ENCODE data around the gene LRRC46.

LRRC46 gene

GRCh38 chr17:47831003-47831933, at the start of gene LRRC46, which contains the start of gene MRPL10:
Gene LRRC46 (plus strand): TSS chr17:47831670. CDS start chr17:47831990, 320 bp downstream.
Gene MRPL10 (minus strand): TSS chr17:47831541. CDS start chr17:47831511, 30 bp downstream.
- peak within 1 kb of the TSS; percentile 85 for H3K4me3 ChIP-seq (replicated peaks; ENCODE audit: low read depth, low read length)
- peak; percentile 49 for TF ChIP-seq CTCF (IDR thresholded peaks at IDR 0.05; ENCODE audit: low read depth, low read length, missing control alignments)
- peak; percentile 74 for DNase-seq (ENCODE audit: extremely low read depth, low read depth)

GRCh38 chr17:47785538-47786123, 45.8 kb upstream of the LRRC46 start:
- no peak overlapping the region for H3K4me3 ChIP-seq (replicated peaks; ENCODE audit: low read depth, low read length)
- no peak for TF ChIP-seq CTCF (IDR thresholded peaks at IDR 0.05; ENCODE audit: low read depth, low read length, missing control alignments)
- DNase-seq (ENCODE audit: extremely low read depth, low read depth): no peak

- DNase-seq (ENCODE audit: extremely low read depth, low read depth): no peak
- TF ChIP-seq CTCF (IDR thresholded peaks at IDR 0.05; ENCODE audit: low read depth, low read length, missing control alignments): peak; percentile 41
- H3K4me3 ChIP-seq (replicated peaks; ENCODE audit: low read depth, low read length): peak overlapping the region; percentile 15; the same call in 1 of the 2 replicates
Observed at GRCh38 chr17:47789611-47790561, 41.6 kb upstream of the LRRC46 start.

- DNase-seq (ENCODE audit: extremely low read depth, low read depth): no peak
- TF ChIP-seq CTCF (IDR thresholded peaks at IDR 0.05; ENCODE audit: low read depth, low read length, missing control alignments): no peak
- no peak overlapping the region for H3K4me3 ChIP-seq (replicated peaks; ENCODE audit: low read depth, low read length)
Observed at GRCh38 chr17:47791025-47791424, 40.4 kb upstream of the LRRC46 start.

- no peak for TF ChIP-seq CTCF (IDR thresholded peaks at IDR 0.05; ENCODE audit: low read depth, low read length, missing control alignments)
- no peak for DNase-seq (ENCODE audit: extremely low read depth, low read depth)
- no peak overlapping the region for H3K4me3 ChIP-seq (replicated peaks; ENCODE audit: low read depth, low read length)
Observed at GRCh38 chr17:47792457-47792856, 39.0 kb upstream of the LRRC46 start.

- no peak for DNase-seq (ENCODE audit: extremely low read depth, low read depth)
- no peak overlapping the region for H3K4me3 ChIP-seq (replicated peaks; ENCODE audit: low read depth, low read length)
- no peak for TF ChIP-seq CTCF (IDR thresholded peaks at IDR 0.05; ENCODE audit: low read depth, low read length, missing control alignments)
Observed at GRCh38 chr17:47792979-47793378, 38.5 kb upstream of the LRRC46 start.
